HepG2 (cell line): ENCODE results near the gene SLC6A16. TPM values are rescaled to one million over a fixed set of nuclear protein-coding genes. Genes with fewer than 3 reads are reported as not detected.

Source experiments
- ATAC-seq: fragments of 200-7000 bp; cut with Tn5 transposase; 3 replicates; pipeline ENCODE4 v1.9.1; 2020; ENCODE audit warnings: mild to moderate bottlenecking, moderate library complexity
- BruUV-seq: library from RNA; stranded (reverse); fragments of 400-500 nt; replicated peaks from 2 replicates; lab custom pipeline; 2021; lab: Mats Ljungman, UMichigan
- CTCF ChIA-PET: fragments of 300-600 bp; formaldehyde crosslinking; extraction: SDS; loops from one replicate; lab custom pipeline; 2021; ENCODE audit warnings: low total read pairs, inconsistent platforms, low intra/inter-chr PET ratio; lab: Yijun Ruan, JAX
- POLR2A ChIA-PET: fragments of 350-600 bp; sonication (Branson Sonifier 250); formaldehyde crosslinking; loops from one replicate; lab custom pipeline; 2020; ENCODE audit warnings: antibody characterized with exemption, inconsistent platforms; lab: Yijun Ruan, JAX
- DNase-seq: peaks from one replicate; pipeline ENCODE4 v3.0.0-alpha.2; 2015; ENCODE audit warnings: low spot score
- FAIRE-seq: peaks from 3 replicates; lab custom pipeline; 2011; peaks lifted over from hg19 to GRCh38; lab: Jason Lieb, UNC
- H2AFZ ChIP-seq: one replicate; pipeline ENCODE4 v1.6.1; 2011; ENCODE audit warnings: low read length, inconsistent platforms
- H3K27ac ChIP-seq: fragments of 300-600 bp; 3 replicates; pipeline ENCODE4 v1.8.0; 2011; ENCODE audit warnings: mixed run types, mild to moderate bottlenecking, mixed read lengths, low read length, inconsistent platforms; ENCODE audit not compliant: insufficient read depth; ENCODE audit errors: extremely low read length
- H3K27me3 ChIP-seq, 2 experiments: fragments of 200-600 bp in 1 of 2; 2 replicates in 1 of 2; 3 replicates in 1 of 2; pipeline versions ENCODE4 v1.6.0 to v1.8.0; 2011; ENCODE audit warnings: low read length in 2 of 2, mild to moderate bottlenecking in 2 of 2, moderate library complexity in 2 of 2, inconsistent platforms in 1 of 2; ENCODE audit not compliant: insufficient read depth in 2 of 2, control insufficient read depth in 1 of 2
- H3K36me3 ChIP-seq, 2 experiments: fragments of 200-600 bp in 1 of 2; replicated peaks in 1 of 2; 2 replicates in 1 of 2; 3 replicates in 1 of 2; pipeline versions ENCODE4 v1.5.1 to v1.8.0; 2011; ENCODE audit warnings: low read length in 2 of 2, inconsistent platforms in 1 of 2; ENCODE audit not compliant: insufficient read depth in 2 of 2, control insufficient read depth in 1 of 2
- H3K4me1 ChIP-seq: 2 replicates; pipeline ENCODE4 v1.5.1; 2012; ENCODE audit warnings: low read length, inconsistent platforms; ENCODE audit not compliant: insufficient read depth
- H3K4me2 ChIP-seq: 2 replicates; pipeline ENCODE4 v1.6.0; 2011; ENCODE audit warnings: low read depth, low read length, inconsistent platforms
- H3K4me3 ChIP-seq, 3 experiments: fragments of 200-600 bp in 1 of 3; sonication (generic), shearing (Covaris generic) in 1 of 3; replicated peaks in 1 of 3; 2 replicates each; pipeline ENCODE4 v1.5.1; 2011 to 2016; ENCODE audit warnings: low read length in 3 of 3, inconsistent platforms in 2 of 3, low read depth in 2 of 3, mild to moderate bottlenecking in 2 of 3, control low read depth in 1 of 3, mixed read lengths in 1 of 3; ENCODE audit not compliant: insufficient read depth in 1 of 3
- H3K79me2 ChIP-seq: one replicate; pipeline ENCODE4 v1.6.1; 2011; ENCODE audit warnings: low read length, inconsistent platforms; ENCODE audit not compliant: insufficient read depth
- H3K9ac ChIP-seq: 2 replicates; pipeline ENCODE4 v1.6.0; 2011; ENCODE audit warnings: mild to moderate bottlenecking, low read depth, low read length, inconsistent platforms; ENCODE audit not compliant: insufficient read depth
- H3K9me3 ChIP-seq: 2 replicates; pipeline ENCODE4 v1.5.1; 2012; ENCODE audit warnings: mild to moderate bottlenecking, low read length
- H4K20me1 ChIP-seq: 2 replicates; pipeline ENCODE4 v1.6.0; 2011; ENCODE audit warnings: inconsistent platforms, mild to moderate bottlenecking, low read length, moderate library complexity; ENCODE audit not compliant: insufficient read depth
- ISL2 ChIP-seq: sonication (generic); formaldehyde crosslinking; IDR thresholded peaks from 2 replicates; pipeline ENCODE4 v1.5.0; 2020; ENCODE audit warnings: missing genetic modification reagents
- SALL2 ChIP-seq: sonication (generic); formaldehyde crosslinking; IDR thresholded peaks from 2 replicates; pipeline ENCODE4 v1.8.1; 2023; ENCODE audit warnings: mild to moderate bottlenecking, missing genetic modification reagents, inconsistent platforms
- ZNF235 ChIP-seq: sonication (generic); formaldehyde crosslinking; IDR thresholded peaks from 2 replicates; pipeline ENCODE4 v1.8.1; 2023; ENCODE audit warnings: mild to moderate bottlenecking, missing genetic modification reagents, borderline replicate concordance
- ZNF550 ChIP-seq: sonication (generic); formaldehyde crosslinking; IDR thresholded peaks from 2 replicates; pipeline ENCODE4 v1.4.0; 2020; ENCODE audit warnings: mild to moderate bottlenecking, missing genetic modification reagents, borderline replicate concordance
- WGBS: methylation state at CpG from one replicate; pipeline ENCODE4 v1.1.6; 2017; ENCODE audit warnings: low lambda C conversion rate; 5-methylcytosine and 5-hydroxymethylcytosine counted together
- in situ Hi-C: cut with HindIII; loops from 2 replicates; pipeline ENCODE4 v1.10.0; 2017; ENCODE audit warnings: low pct_unique_long_range_greater_than_20kb; ENCODE audit not compliant: extremely low pct_ligation_motif_present
- intact Hi-C: fragments of 100-400 bp; cut with micrococcal nuclease; formaldehyde crosslinking; loops from one replicate; pipeline ENCODE4 v1.10.0; 2022; ENCODE audit not compliant: unreplicated experiment
- polyA plus RNA-seq, 8 experiments: library from polyadenylated mRNA; depleted of rRNA in 3 of 8; stranded (reverse) in 7 of 8; unstranded in 1 of 8; fragments of >200 nt; fragmentation: Illumina TruSeq in 4 of 8; extraction: Trizol in 4 of 8; gene quantifications; 2 replicates each; pipeline versions ENCODE4 v1.2.1 to v1.2.3, GENCODE V29; 2011 to 2016; ENCODE audit warnings: low read depth in 4 of 8, missing spikeins in 1 of 8, mixed read lengths in 1 of 8; ENCODE audit not compliant: insufficient read depth in 1 of 8
- total RNA-seq, 5 experiments: library from RNA; depleted of rRNA; stranded (reverse); fragments of >200 nt; fragmentation: Illumina TruSeq; extraction: Trizol; gene quantifications; 2 replicates each; pipeline ENCODE4 v1.2.3, GENCODE V29; 2016; ENCODE audit warnings: low read depth in 1 of 5
- TF ChIP-seq, protein P1 (sequence below): sonication (generic); formaldehyde crosslinking; conservative IDR thresholded peaks from 2 replicates; pipeline ENCODE4 v1.4.0; 2020; ENCODE audit warnings: missing genetic modification reagents
- TF ChIP-seq, protein P2 (sequence below): conservative IDR thresholded peaks from 2 replicates; pipeline ENCODE4 v1.6.1; 2018; ENCODE audit warnings: missing genetic modification reagents
- TF ChIP-seq, protein P3 (sequence below): sonication (generic); formaldehyde crosslinking; IDR thresholded peaks from 2 replicates; pipeline ENCODE4 v1.5.0; 2020; ENCODE audit warnings: missing genetic modification reagents

Gene SLC6A16
- total and polyA plus RNA-seq, 2 of the 13 experiments (the other 11 are each of a cell fraction or from before 2014, with no cell fraction given) = 0.07 to 0.18 TPM

DNA sequence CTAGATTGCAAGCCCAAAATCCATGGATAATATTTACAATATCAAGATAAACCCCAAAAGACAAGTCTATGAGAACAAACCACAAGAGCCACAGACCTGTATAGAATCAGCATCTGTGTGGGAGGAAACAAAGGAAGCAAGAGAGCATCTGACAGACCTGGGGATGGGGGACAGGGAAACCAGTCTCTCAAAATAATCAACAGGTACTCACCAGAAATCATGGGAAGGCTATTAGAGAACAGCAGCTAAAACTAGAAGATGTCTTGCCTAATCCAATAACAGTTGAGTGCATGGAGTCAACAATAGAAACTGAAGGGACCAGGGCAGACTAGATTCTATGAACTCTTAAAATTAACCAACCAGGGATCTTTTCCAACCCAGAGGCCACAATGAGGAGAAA, 8.7 kb downstream of the SLC6A16 start:
- no peaks in the 10 kb centered on the region for H3K4me1 ChIP-seq
- H3K27ac ChIP-seq = no peak overlapping the region
- no peak for DNase-seq
- H3K27me3 ChIP-seq = no peaks in the 10 kb centered on the region
- POLR2A ChIA-PET = no interaction called here
- H3K36me3 ChIP-seq = no peaks in the 10 kb centered on the region; a peak in 1 of 5 replicates
- no peak overlapping the region for H3K4me3 ChIP-seq
- intact Hi-C loops = no loop called here
- no peak for TF ChIP-seq ZNF235 (CRISPR knock-in tag)
- TF ChIP-seq, protein P1, sequence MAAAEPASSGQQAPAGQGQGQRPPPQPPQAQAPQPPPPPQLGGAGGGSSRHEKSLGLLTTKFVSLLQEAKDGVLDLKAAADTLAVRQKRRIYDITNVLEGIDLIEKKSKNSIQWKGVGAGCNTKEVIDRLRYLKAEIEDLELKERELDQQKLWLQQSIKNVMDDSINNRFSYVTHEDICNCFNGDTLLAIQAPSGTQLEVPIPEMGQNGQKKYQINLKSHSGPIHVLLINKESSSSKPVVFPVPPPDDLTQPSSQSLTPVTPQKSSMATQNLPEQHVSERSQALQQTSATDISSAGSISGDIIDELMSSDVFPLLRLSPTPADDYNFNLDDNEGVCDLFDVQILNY = no peak
- TF ChIP-seq, protein P2, sequence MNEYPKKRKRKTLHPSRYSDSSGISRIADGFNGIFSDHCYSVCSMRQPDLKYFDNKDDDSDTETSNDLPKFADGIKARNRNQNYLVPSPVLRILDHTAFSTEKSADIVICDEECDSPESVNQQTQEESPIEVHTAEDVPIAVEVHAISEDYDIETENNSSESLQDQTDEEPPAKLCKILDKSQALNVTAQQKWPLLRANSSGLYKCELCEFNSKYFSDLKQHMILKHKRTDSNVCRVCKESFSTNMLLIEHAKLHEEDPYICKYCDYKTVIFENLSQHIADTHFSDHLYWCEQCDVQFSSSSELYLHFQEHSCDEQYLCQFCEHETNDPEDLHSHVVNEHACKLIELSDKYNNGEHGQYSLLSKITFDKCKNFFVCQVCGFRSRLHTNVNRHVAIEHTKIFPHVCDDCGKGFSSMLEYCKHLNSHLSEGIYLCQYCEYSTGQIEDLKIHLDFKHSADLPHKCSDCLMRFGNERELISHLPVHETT (CRISPR knock-in tag) = no peak
- TF ChIP-seq, protein P3, sequence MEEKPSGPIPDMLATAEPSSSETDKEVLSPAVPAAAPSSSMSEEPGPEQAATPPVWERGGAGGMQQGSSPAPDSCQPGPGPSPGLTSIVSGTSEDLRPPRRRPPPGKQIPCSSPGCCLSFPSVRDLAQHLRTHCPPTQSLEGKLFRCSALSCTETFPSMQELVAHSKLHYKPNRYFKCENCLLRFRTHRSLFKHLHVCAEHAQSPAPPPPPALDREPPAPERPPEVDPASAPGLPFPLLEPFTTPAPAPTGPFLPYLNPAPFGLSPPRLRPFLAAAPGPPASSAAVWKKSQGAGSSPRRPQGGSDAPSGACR (CRISPR knock-in tag) = no peak
- no peak for TF ChIP-seq SALL2
- TF ChIP-seq, all 625 proteins: peak for 0
- FAIRE-seq (no peak), ATAC-seq (no peak)
- in situ Hi-C loops = no loop called here
- H3K79me2 ChIP-seq = no peaks in the 10 kb centered on the region
- no TSS peak for BruUV-seq
- H3K9ac ChIP-seq = no peak overlapping the region
- H2AFZ ChIP-seq = no peak overlapping the region
- no peak overlapping the region for H3K4me2 ChIP-seq
- H4K20me1 ChIP-seq = no peaks in the 10 kb centered on the region
- CTCF ChIA-PET = no interaction called here
- H3K9me3 ChIP-seq = no peaks in the 10 kb centered on the region

DNA sequence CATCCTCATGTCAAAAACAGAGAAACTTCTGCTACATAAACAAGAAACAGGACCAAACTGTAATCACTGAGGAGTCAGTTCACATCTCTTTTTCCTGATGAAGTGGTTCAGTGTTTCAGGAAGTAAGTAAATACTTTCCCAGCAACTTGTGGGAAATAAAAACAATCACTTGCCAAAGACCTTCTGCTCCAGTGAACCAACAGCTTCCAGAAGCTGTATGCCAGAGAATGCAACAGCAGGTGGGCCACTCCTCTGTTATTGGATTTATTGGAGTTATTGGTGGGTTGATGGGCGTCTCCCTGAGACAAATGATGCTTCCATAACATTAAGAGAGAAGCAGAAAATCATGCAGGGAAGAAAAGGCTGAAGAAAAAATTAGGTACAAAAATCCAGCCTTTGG, 9.9 kb downstream of the SLC6A16 start:
- no peak for DNase-seq
- Histone ChIP-seq H3K79me2 (no peaks in the 10 kb centered on the region), H4K20me1 (no peaks in the 10 kb centered on the region), H2AFZ (no peak overlapping the region), H3K4me1 (no peaks in the 10 kb centered on the region), H3K9ac (no peak overlapping the region), H3K36me3 (no peaks in the 10 kb centered on the region; a peak in 1 of 5 replicates), H3K9me3 (no peaks in the 10 kb centered on the region)
- ChIA-PET CTCF (no interaction called here), POLR2A (no interaction called here)
- 9% methylated on average over 1 of the region's 1 CpG for WGBS
- no peak for FAIRE-seq
- intact Hi-C loops = no loop called here
- in situ Hi-C loops = no loop called here
- BruUV-seq = no TSS peak
- no peak for TF ChIP-seq ZNF550
- TF ChIP-seq ISL2 (CRISPR knock-in tag) = no peak
- TF ChIP-seq, all 625 proteins: peak for 0
- no peak overlapping the region for H3K4me3 ChIP-seq
- ATAC-seq = no peak
- no peak overlapping the region for H3K4me2 ChIP-seq
- 0 out of 5 replicates have a peak, but pooled peaks cover 0 to under 1% of the 10 kb centered on the region in 2 experiments for H3K27me3 ChIP-seq
- H3K27ac ChIP-seq = no peak overlapping the region
